Naive thymus-derived CD4-positive, alpha-beta T cell (primary cell): Measurements from ENCODE around the gene MED7. TPM values are rescaled to one million over a fixed set of nuclear protein-coding genes. Genes with fewer than 3 reads are reported as not detected.

ENCODE experiments used
- ATAC-seq: fragments of 150-1000 bp; cut with Tn5 transposase; 2 replicates; pipeline ENCODE4 v1.10.0; 2021; ENCODE audit warnings: mild to moderate bottlenecking, moderate library complexity
- CTCF ChIA-PET: fragments of 350-600 bp; sonication (Branson Sonifier 250); formaldehyde crosslinking; loops from one replicate; lab custom pipeline; 2021; ENCODE audit warnings: antibody characterized with exemption; lab: Charles Lee
- POLR2A ChIA-PET: fragments of 350-600 bp; sonication (Branson Sonifier 250); formaldehyde crosslinking; loops from one replicate; lab custom pipeline; 2021; ENCODE audit warnings: antibody characterized with exemption, inconsistent platforms; lab: Charles Lee
- DNase-seq, 9 donors: peaks; one replicate each; pipeline versions ENCODE4 v3.0.0 to v3.0.0-alpha.2; 2020 to 2022; ENCODE audit warnings: mixed read lengths in 1 of 9
- H3K27ac ChIP-seq: one replicate; pipeline ENCODE4 v1.7.0; 2013; ENCODE audit warnings: mild to moderate bottlenecking, low read depth, low read length, moderate library complexity
- H3K27me3 ChIP-seq, 2 donors: one replicate each; pipeline ENCODE4 v1.7.0; 2013; ENCODE audit warnings: low read length in 2 of 2, mild to moderate bottlenecking in 2 of 2, moderate library complexity in 2 of 2; ENCODE audit not compliant: control insufficient read depth in 2 of 2, insufficient read depth in 2 of 2
- H3K36me3 ChIP-seq, 3 experiments: 1 replicate in 2 of 3; 2 replicates in 1 of 3; pipeline ENCODE4 v1.7.0; 2013; ENCODE audit warnings: low read length in 3 of 3, mild to moderate bottlenecking in 3 of 3, moderate library complexity in 1 of 3; ENCODE audit not compliant: insufficient read depth in 3 of 3, control insufficient read depth in 2 of 3
- H3K4me1 ChIP-seq, 2 donors: one replicate each; pipeline ENCODE4 v1.7.0; 2013; ENCODE audit warnings: low read length in 2 of 2, mild to moderate bottlenecking in 2 of 2, moderate library complexity in 1 of 2; ENCODE audit not compliant: control insufficient read depth in 2 of 2, insufficient read depth in 2 of 2
- H3K4me3 ChIP-seq: 2 replicates; pipeline ENCODE4 v1.7.0; 2013; ENCODE audit warnings: mild to moderate bottlenecking, low read length
- H3K9me3 ChIP-seq, 3 experiments: 1 replicate in 2 of 3; 2 replicates in 1 of 3; pipeline ENCODE4 v1.7.0; 2013; ENCODE audit warnings: low read length in 3 of 3; ENCODE audit not compliant: control insufficient read depth in 2 of 3
- H3K27ac Mint-ChIP-seq, 9 donors: one replicate each; pipeline ENCODE4 v1.8.0; 2020 to 2022; ENCODE audit warnings: mixed read lengths in 9 of 9, mild to moderate bottlenecking in 8 of 9, moderate library complexity in 5 of 9, inconsistent platforms in 2 of 9
- H3K27me3 Mint-ChIP-seq, 5 donors: one replicate each; pipeline ENCODE4 v1.8.0; 2021 to 2022; ENCODE audit warnings: mixed read lengths in 5 of 5, mild to moderate bottlenecking in 1 of 5
- H3K36me3 Mint-ChIP-seq, 5 donors: one replicate each; pipeline ENCODE4 v1.8.0; 2020 to 2022; ENCODE audit warnings: mixed read lengths in 5 of 5, mild to moderate bottlenecking in 3 of 5, inconsistent platforms in 1 of 5
- H3K4me1 Mint-ChIP-seq, 7 donors: one replicate each; pipeline ENCODE4 v1.8.0; 2020 to 2022; ENCODE audit warnings: mixed read lengths in 7 of 7, mild to moderate bottlenecking in 3 of 7, inconsistent platforms in 1 of 7
- H3K4me3 Mint-ChIP-seq, 10 donors: one replicate each; pipeline ENCODE4 v1.8.0; 2020 to 2022; ENCODE audit warnings: mild to moderate bottlenecking in 10 of 10, mixed read lengths in 10 of 10, moderate library complexity in 6 of 10, inconsistent platforms in 2 of 10
- H3K9me3 Mint-ChIP-seq, 11 donors: one replicate each; pipeline ENCODE4 v1.8.0; 2020 to 2022; ENCODE audit warnings: mixed read lengths in 11 of 11, mild to moderate bottlenecking in 4 of 11, inconsistent platforms in 1 of 11, moderate library complexity in 1 of 11
- intact Hi-C, 2 donors: fragments of 100-400 bp; cut with micrococcal nuclease; formaldehyde crosslinking; loops; one replicate each; pipeline ENCODE4 v1.15.1; 2023
- polyA plus RNA-seq, 2 donors: library from polyadenylated mRNA; unstranded; fragments of 300-500 nt; fragmentation: Illumina TruSeq; gene quantifications; one replicate each; pipeline ENCODE4 v1.2.3, GENCODE V29; 2021
- total RNA-seq, 6 experiments: library from RNA in 5 of 6; stranded (reverse) in 5 of 6; gene quantifications; 1 replicate in 5 of 6; 2 replicates in 1 of 6; pipeline ENCODE4 v1.2.3 and lab custom pipeline; 2021 to 2026

Gene MED7
- total and polyA plus RNA-seq, 7 experiments from 2014 or later: 5.8 to 20.5 (median 14.2) TPM

DNA sequence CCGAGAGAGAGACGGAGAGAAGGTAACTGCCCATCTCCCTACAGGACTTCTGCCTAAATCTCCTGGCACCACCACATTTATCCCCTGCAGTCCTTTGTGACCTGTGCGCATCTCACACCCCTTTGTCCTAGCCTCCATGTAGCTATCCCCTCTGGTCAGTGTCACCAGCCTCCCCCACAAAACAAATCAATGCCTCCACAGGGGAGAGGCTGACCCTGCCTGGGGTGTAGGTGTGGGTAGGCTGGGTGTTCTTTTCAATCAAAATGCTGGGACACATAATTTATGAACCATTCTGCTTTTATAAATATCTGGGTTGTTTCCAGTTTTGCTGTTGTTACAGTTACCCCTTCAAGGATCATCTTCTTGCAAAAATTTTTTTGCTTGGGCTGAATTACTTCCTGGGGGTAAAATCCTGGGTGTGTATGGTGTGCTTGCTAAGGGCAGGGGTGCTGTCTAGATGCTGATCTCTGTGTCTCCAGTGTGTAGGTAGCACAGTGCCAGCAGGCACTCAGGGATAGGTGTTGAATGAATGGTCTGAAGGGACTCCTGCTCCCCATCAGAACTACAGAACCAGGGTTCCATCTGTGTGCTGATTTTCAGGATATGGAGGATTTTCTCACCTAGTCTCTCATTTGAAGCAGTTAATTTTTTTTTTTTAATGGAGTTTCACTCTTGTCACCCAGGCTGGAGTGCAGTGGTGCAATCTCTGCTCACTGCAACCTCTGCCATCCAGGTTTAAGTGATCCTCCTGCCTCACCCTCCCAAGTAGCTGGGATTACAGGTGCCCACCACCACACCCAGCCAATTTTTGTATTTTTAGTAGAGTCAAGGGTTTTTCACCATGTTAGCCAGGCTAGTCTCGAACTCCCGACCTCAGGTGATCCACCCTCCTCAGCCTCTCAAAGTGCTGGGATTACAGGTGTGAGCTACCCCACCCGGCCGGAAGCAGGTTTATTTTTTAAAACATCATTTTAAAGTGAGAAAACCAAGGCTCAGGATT, 23.8 kb upstream of the MED7 start, which contains the start of gene GARIN3:
Gene GARIN3, minus strand, starts transcription at position 51 of the 1,000 bp plus-strand sequence. CDS start 96 bp downstream, outside the sequence.
- peaks cover 29 to 71% (median 67%) of the 10 kb centered on the region in 7 donors for H3K4me1 Mint-ChIP-seq
- intact Hi-C loops: loop anchor here (1.0 kb wide), 4 partner anchors 7 to 15 kb away; no protein-coding TSS in a partner anchor
- Histone ChIP-seq H3K4me3 (peak within 1 kb of the TSS; percentile 21), H3K27ac (peak within 1 kb of the TSS; percentile 62), H3K4me1 (peaks cover 11 to 26% of the 10 kb centered on the region in 2 donors), H3K27me3 (no peaks in the 10 kb centered on the region), H3K36me3 (no peaks in the 10 kb centered on the region), H3K9me3 (no peaks in the 10 kb centered on the region)
- ChIA-PET CTCF (interaction anchor here (0.9 to 1.7 kb wide), 4 partner anchors 9 to 24 kb away, joined by 3 to 9 read pairs (median 4); no protein-coding TSS in a partner anchor), POLR2A (interaction anchor here (0.7 to 3.2 kb wide), 18 partner anchors 9 to 105 kb away, joined by 3 to 27 read pairs (median 4); partner anchors contain the start of genes ITK and MED7)
- no peaks in the 10 kb centered on the region for H3K27me3 Mint-ChIP-seq
- DNase-seq (no peak), ATAC-seq (peak; percentile 41)
- H3K4me3 Mint-ChIP-seq: peak within 1 kb of the TSS; percentile 57 to 81 (median 72)
- peak within 1 kb of the TSS; percentile 68 to 93 (median 87) for H3K27ac Mint-ChIP-seq
- H3K36me3 Mint-ChIP-seq: peaks cover 0 to 9% (median 0%) of the 10 kb centered on the region in 5 donors
- peaks cover 0 to 12% (median 6%) of the 10 kb centered on the region in 11 donors for H3K9me3 Mint-ChIP-seq

DNA sequence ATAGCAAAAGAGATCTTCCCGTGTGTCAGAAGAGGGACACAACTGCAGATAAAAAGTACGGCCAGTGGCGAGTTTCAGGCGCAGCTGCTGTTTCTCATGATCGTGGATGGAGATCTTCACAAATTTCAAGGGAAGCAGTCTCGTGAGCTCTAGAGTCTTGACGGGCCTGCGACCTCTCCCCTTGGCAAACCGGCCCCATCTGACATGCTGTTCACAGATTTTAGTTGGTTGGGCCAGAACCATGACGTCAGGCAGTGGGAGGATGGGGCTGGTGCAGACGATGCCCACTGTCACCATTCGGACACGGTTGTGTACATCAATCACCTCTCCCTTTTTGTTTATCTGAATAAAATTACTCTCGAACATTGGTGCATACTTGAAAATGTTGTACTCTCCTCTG, 23.0 kb upstream of the MED7 start:
- no peak overlapping the region for H3K27ac ChIP-seq
- Mint-ChIP-seq H3K4me1 (peaks cover 25 to 70% (median 65%) of the 10 kb centered on the region in 7 donors), H3K4me3 (no peak overlapping the region), H3K9me3 (peaks cover 0 to 12% (median 5%) of the 10 kb centered on the region in 11 donors), H3K36me3 (peaks cover 0 to 8% (median 0%) of the 10 kb centered on the region in 5 donors), H3K27me3 (no peaks in the 10 kb centered on the region), H3K27ac (peak overlapping the region in 5 of 9 donors; percentile 34 to 93 (median 84))
- CTCF ChIA-PET: no interaction called here
- no peak for ATAC-seq
- POLR2A ChIA-PET: interaction anchor here (0.7 to 3.2 kb wide), 10 partner anchors 10 to 117 kb away, joined by 3 to 27 read pairs (median 4); partner anchors contain the start of genes ITK and MED7
- no peaks in the 10 kb centered on the region for H3K9me3 ChIP-seq
- H3K4me3 ChIP-seq: no peak overlapping the region
- peaks cover 15 to 20% of the 10 kb centered on the region in 2 donors for H3K4me1 ChIP-seq
- DNase-seq: no peak
- intact Hi-C loops: loop anchor here in 1 of 2 donors (1.0 kb wide), 1 partner anchor 13 kb away; no protein-coding TSS in a partner anchor
- H3K36me3 ChIP-seq: no peaks in the 10 kb centered on the region
- no peaks in the 10 kb centered on the region for H3K27me3 ChIP-seq

DNA sequence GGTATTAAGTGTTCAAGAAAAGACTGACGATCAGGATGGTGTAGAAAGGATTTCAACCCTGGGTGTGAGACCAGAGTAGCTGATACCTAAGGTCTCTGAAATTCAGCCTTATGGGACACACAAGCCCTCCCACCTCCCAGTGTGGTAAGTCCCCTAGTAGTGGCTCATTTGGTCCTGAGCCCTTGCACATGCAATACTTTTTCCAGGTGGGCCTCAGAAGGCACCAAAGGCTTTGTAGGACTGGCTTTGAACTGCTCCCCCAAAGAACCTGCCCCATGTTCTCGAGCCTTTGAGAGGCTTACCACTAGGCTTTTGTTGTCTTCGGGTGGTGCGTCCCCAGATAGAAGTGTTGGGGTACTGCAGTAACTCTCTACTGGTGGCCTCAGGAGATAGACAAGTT, 22.6 kb upstream of the MED7 start:
- H3K27me3 Mint-ChIP-seq: no peaks in the 10 kb centered on the region
- H3K4me3 Mint-ChIP-seq: no peak overlapping the region
- H3K9me3 Mint-ChIP-seq: peaks cover 0 to 8% (median 2%) of the 10 kb centered on the region in 11 donors
- peak overlapping the region in 2 of 9 donors; percentile 92 to 93 for H3K27ac Mint-ChIP-seq
- POLR2A ChIA-PET: interaction anchor here (0.7 to 2.7 kb wide), 8 partner anchors 10 to 118 kb away, joined by 3 to 18 read pairs (median 4); partner anchors contain the start of gene MED7
- no peak overlapping the region for H3K4me3 ChIP-seq
- no peaks in the 10 kb centered on the region for H3K9me3 ChIP-seq
- H3K4me1 ChIP-seq: peaks cover 18 to 20% of the 10 kb centered on the region in 2 donors
- peaks cover 24 to 68% (median 62%) of the 10 kb centered on the region in 7 donors for H3K4me1 Mint-ChIP-seq
- CTCF ChIA-PET: no interaction called here
- no peaks in the 10 kb centered on the region for H3K27me3 ChIP-seq
- no peak overlapping the region for H3K27ac ChIP-seq
- DNase-seq: no peak
- no peaks in the 10 kb centered on the region for H3K36me3 ChIP-seq
- no peak for ATAC-seq
- intact Hi-C loops: no loop called here
- H3K36me3 Mint-ChIP-seq: peaks cover 0 to 5% (median 0%) of the 10 kb centered on the region in 5 donors

DNA sequence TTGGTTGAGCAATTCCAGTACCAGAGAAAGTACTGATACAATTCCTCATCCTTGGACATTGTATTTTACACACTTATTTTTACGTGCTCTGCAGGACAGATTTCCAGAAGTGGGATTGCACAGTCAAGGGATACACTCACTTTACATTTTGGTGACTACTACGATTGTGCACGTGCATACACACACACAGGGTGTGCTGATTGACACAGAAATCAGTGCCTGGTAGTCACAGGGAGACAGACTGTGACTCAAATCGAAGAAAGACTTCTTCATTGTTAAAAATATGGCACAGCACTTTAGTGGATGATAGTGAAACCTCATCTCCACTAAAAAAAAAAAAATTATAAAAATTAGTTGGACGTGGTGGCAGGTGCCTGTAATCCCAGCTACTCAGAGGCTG, 21.9 kb upstream of the MED7 start:
- CTCF ChIA-PET: no interaction called here
- DNase-seq (no peak), ATAC-seq (no peak)
- Histone ChIP-seq H3K9me3 (no peaks in the 10 kb centered on the region), H3K36me3 (no peaks in the 10 kb centered on the region), H3K4me3 (no peak overlapping the region), H3K27me3 (no peaks in the 10 kb centered on the region), H3K27ac (no peak overlapping the region), H3K4me1 (peaks cover 26 to 27% of the 10 kb centered on the region in 2 donors)
- Mint-ChIP-seq H3K9me3 (peaks cover 0 to 3% (median 0%) of the 10 kb centered on the region in 11 donors), H3K27me3 (no peaks in the 10 kb centered on the region), H3K36me3 (peaks cover 0 to 5% (median 0%) of the 10 kb centered on the region in 5 donors), H3K4me1 (peaks cover 28 to 70% (median 64%) of the 10 kb centered on the region in 7 donors), H3K4me3 (no peak overlapping the region), H3K27ac (peak overlapping the region in 2 of 9 donors; percentile 15 to 42)
- POLR2A ChIA-PET: interaction anchor here (0.9 to 1.8 kb wide), 3 partner anchors 52 to 119 kb away, joined by 3 to 4 read pairs (median 4); no protein-coding TSS in a partner anchor
- intact Hi-C loops: no loop called here

DNA sequence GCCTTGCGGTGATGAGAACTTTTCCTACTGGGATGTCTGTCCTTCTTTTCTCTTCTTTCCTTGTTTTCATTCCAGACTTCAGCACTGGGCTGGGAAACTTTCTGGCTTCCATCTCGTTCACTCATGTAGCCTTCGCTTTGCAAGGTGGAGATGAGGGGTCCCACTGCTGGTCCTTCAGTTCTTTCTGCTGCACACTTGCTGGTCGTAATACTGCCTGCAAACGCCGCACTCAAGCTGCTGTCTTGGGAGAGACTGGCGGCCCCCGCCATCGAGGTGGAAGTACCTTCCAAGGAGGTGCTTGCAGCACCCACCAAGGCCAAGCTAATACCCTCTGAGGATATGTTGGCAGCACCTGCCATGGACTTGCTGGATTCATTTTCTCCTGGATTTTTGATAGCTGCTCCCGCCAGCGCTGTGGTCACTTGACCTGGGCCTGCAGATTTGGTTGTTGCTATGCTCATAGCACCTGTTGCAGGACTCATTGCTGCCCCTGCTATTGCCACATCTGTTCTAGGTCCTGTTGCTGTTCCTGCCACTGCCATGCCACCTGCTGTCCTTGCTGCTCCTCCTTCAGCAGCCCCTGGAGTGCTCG, 20.4 kb upstream of the MED7 start:
- Histone ChIP-seq H3K27me3 (no peaks in the 10 kb centered on the region), H3K4me3 (no peak overlapping the region), H3K27ac (no peak overlapping the region), H3K36me3 (no peaks in the 10 kb centered on the region), H3K4me1 (peaks cover 41 to 42% of the 10 kb centered on the region in 2 donors), H3K9me3 (no peaks in the 10 kb centered on the region)
- no peak for ATAC-seq
- no peak for DNase-seq
- ChIA-PET POLR2A (interaction anchor here (0.6 to 2.2 kb wide), 6 partner anchors 9 to 42 kb away, joined by 3 to 8 read pairs (median 4); partner anchors contain the start of gene ITK), CTCF (interaction anchor here (0.6 to 1.4 kb wide), 2 partner anchors 14 to 149 kb away, joined by 3 to 4 read pairs; no protein-coding TSS in a partner anchor)
- Mint-ChIP-seq H3K4me3 (no peak overlapping the region), H3K27ac (peak overlapping the region in 1 of 9 donors; percentile 52), H3K4me1 (peaks cover 32 to 69% (median 64%) of the 10 kb centered on the region in 7 donors), H3K36me3 (peaks cover 0 to 5% (median 0%) of the 10 kb centered on the region in 5 donors), H3K27me3 (no peaks in the 10 kb centered on the region), H3K9me3 (no peaks in the 10 kb centered on the region)
- intact Hi-C loops: no loop called here
